ENCODE results near the gene HEATR1. TPM values are rescaled to one million over a fixed set of nuclear protein-coding genes. Genes with fewer than 3 reads are reported as not detected.
A peak's percentile ranks its signal among the peaks of the same experiment; 100 is the strongest.

HEATR1 gene
- total and polyA plus RNA-seq, 2 donors (not counting 1 experiment from before 2014, with no cell fraction given), result 6.1 to 50.6 TPM

- DNase-seq (no peak), ATAC-seq (ENCODE audit: low read depth) (no peak)
- Mint-ChIP-seq H3K4me3 (no peak overlapping the region), H3K4me1 (peaks cover 7% of the 10 kb centered on the region), H3K9me3 (ENCODE audit: insufficient read depth) (no peaks in the 10 kb centered on the region), H3K27ac (no peak overlapping the region), H3K27me3 (no peaks in the 10 kb centered on the region)
- H3K4me3 ChIP-seq (ENCODE audit: control extremely low read depth in 1 of 5, extremely low read depth in 1 of 5, insufficient read depth in 1 of 5, low read depth in 2 of 5, low read length in 4 of 5), result no peak overlapping the region
- H2AFZ ChIP-seq (ENCODE audit: insufficient read depth, low read depth, low read length, poor library complexity, severe bottlenecking), result no peak overlapping the region
- TF ChIP-seq CTCF (IDR thresholded peaks at IDR 0.05) (no peak), EZH2 (IDR thresholded peaks at IDR 0.05; ENCODE audit: borderline replicate concordance, insufficient read depth, low read depth, low read length, poor library complexity, severe bottlenecking) (no peak)
- H3K9me3 ChIP-seq (ENCODE audit: control extremely low read depth in 1 of 3, control insufficient read depth in 2 of 3, insufficient read depth in 1 of 3, low read length in 2 of 3), result no peaks in the 10 kb centered on the region
- H3K79me2 ChIP-seq (ENCODE audit: control insufficient read depth, insufficient read depth, low read length), result no peaks in the 10 kb centered on the region
- H3K4me2 ChIP-seq (replicated peaks; ENCODE audit: low read depth, low read length, poor library complexity, severe bottlenecking), result no peak overlapping the region
- no peaks in the 10 kb centered on the region for H4K20me1 ChIP-seq (ENCODE audit: control insufficient read depth, insufficient read depth, low read length, poor library complexity, severe bottlenecking)
- intact Hi-C loops (cut with micrococcal nuclease), result no loop called here
- H3K36me3 ChIP-seq (replicated peaks in 1 of 2; ENCODE audit: control extremely low read depth in 1 of 2, control insufficient read depth in 1 of 2, extremely low read depth in 1 of 2, insufficient read depth in 2 of 2, low read length in 1 of 2), result peaks cover 2 to 86% of the 10 kb centered on the region in 2 experiments
- ChIA-PET POLR2A (interaction anchor here (0.6 kb wide), 1 partner anchor 871 kb away, joined by 3 read pairs; no protein-coding TSS in a partner anchor), CTCF (no interaction called here)
- no peaks in the 10 kb centered on the region for H3K27me3 ChIP-seq (replicated peaks in 1 of 4; ENCODE audit: control extremely low read depth in 1 of 4, control insufficient read depth in 3 of 4, insufficient read depth in 4 of 4, low read length in 3 of 4)
- WGBS (ENCODE audit: insufficient coverage), result 80% methylated on average over 8 of the region's 13 CpGs
- no peak overlapping the region for H3K27ac ChIP-seq (ENCODE audit: low read length in 2 of 2)
- H3K9ac ChIP-seq (ENCODE audit: low read length), result no peak overlapping the region
- peaks cover 0 to 4% of the 10 kb centered on the region in 2 donors for H3K4me1 ChIP-seq (ENCODE audit: control insufficient read depth in 2 of 2, insufficient read depth in 2 of 2, low read length in 2 of 2)
Measured at GRCh38 chr1:236550961-236551851, 53.1 kb downstream of the HEATR1 start.

GRCh38 chr1:236548452-236548851 is 55.9 kb downstream of the HEATR1 start:
- Mint-ChIP-seq H3K27ac (peak overlapping the region; percentile 64), H3K9me3 (ENCODE audit: insufficient read depth) (no peaks in the 10 kb centered on the region), H3K27me3 (no peaks in the 10 kb centered on the region), H3K4me3 (no peak overlapping the region), H3K4me1 (peaks cover 20% of the 10 kb centered on the region)
- ATAC-seq (ENCODE audit: low read depth) (no peak), DNase-seq (no peak)
- CTCF ChIA-PET, result no interaction called here
- Histone ChIP-seq H2AFZ (ENCODE audit: insufficient read depth, low read depth, low read length, poor library complexity, severe bottlenecking) (no peak overlapping the region), H3K9ac (ENCODE audit: low read length) (no peak overlapping the region), H3K27ac (ENCODE audit: low read length in 2 of 2) (peak overlapping the region in 1 of 2 donors; percentile 12), H3K36me3 (replicated peaks in 1 of 2; ENCODE audit: control extremely low read depth in 1 of 2, control insufficient read depth in 1 of 2, extremely low read depth in 1 of 2, insufficient read depth in 2 of 2, low read length in 1 of 2) (peaks cover 2 to 88% of the 10 kb centered on the region in 2 experiments), H3K4me2 (replicated peaks; ENCODE audit: low read depth, low read length, poor library complexity, severe bottlenecking) (no peak overlapping the region), H3K4me3 (ENCODE audit: control extremely low read depth in 1 of 5, extremely low read depth in 1 of 5, insufficient read depth in 1 of 5, low read depth in 2 of 5, low read length in 4 of 5) (no peak overlapping the region), H3K27me3 (replicated peaks in 1 of 4; ENCODE audit: control extremely low read depth in 1 of 4, control insufficient read depth in 3 of 4, insufficient read depth in 4 of 4, low read length in 3 of 4) (no peaks in the 10 kb centered on the region), H3K79me2 (ENCODE audit: control insufficient read depth, insufficient read depth, low read length) (no peaks in the 10 kb centered on the region), H3K4me1 (ENCODE audit: control insufficient read depth in 2 of 2, insufficient read depth in 2 of 2, low read length in 2 of 2) (peaks cover 11 to 13% of the 10 kb centered on the region in 2 donors), H3K9me3 (ENCODE audit: control extremely low read depth in 1 of 3, control insufficient read depth in 2 of 3, insufficient read depth in 1 of 3, low read length in 2 of 3) (no peaks in the 10 kb centered on the region), H4K20me1 (ENCODE audit: control insufficient read depth, insufficient read depth, low read length, poor library complexity, severe bottlenecking) (no peaks in the 10 kb centered on the region)
- WGBS (ENCODE audit: insufficient coverage), result 96% methylated on average over 5 of the region's 6 CpGs
- POLR2A ChIA-PET, result no interaction called here
- intact Hi-C loops (cut with micrococcal nuclease), result no loop called here
- TF ChIP-seq EZH2 (IDR thresholded peaks at IDR 0.05; ENCODE audit: borderline replicate concordance, insufficient read depth, low read depth, low read length, poor library complexity, severe bottlenecking), result no peak
- TF ChIP-seq CTCF (IDR thresholded peaks at IDR 0.05), result no peak

Measured in B cell (primary cell).